HG03103 (cell line): Measurements from ENCODE around the gene PPDPF.
"Not testable (repeated sequence)": the region's sequence is repeated elsewhere in the genome, so short reads cannot be mapped to it uniquely, and the experiment has no call there.

ENCODE experiments used
- ATAC-seq: cut with Tn5 transposase; IDR thresholded peaks from one replicate; pipeline ENCODE4 v1.9.1; 2021; ENCODE audit warnings: low read depth; ENCODE audit not compliant: unreplicated experiment

PPDPF gene

GRCh38 chr20:63499338-63499969, 21.1 kb upstream of the PPDPF start:
- ATAC-seq = no peak

GRCh38 chr20:63500151-63500901, 20.2 kb upstream of the PPDPF start:
- no peak for ATAC-seq

GRCh38 chr20:63500902-63501817, 19.4 kb upstream of the PPDPF start:
- ATAC-seq = no peak

GRCh38 chr20:63501818-63502670, 18.5 kb upstream of the PPDPF start:
- ATAC-seq = no peak

GRCh38 chr20:63502671-63503172, 17.8 kb upstream of the PPDPF start:
- ATAC-seq = no peak

GRCh38 chr20:63503524-63503923, 17.0 kb upstream of the PPDPF start:
- no peak for ATAC-seq

- no peak for ATAC-seq
These were observed 15.9 kb upstream of the PPDPF start for GRCh38 chr20:63504642-63505041.

- no peak for ATAC-seq
These were observed 15.3 kb upstream of the PPDPF start for GRCh38 chr20:63505281-63505680.

GRCh38 chr20:63505723-63506122, 14.8 kb upstream of the PPDPF start:
- no peak for ATAC-seq

- no peak for ATAC-seq
These were observed 13.4 kb upstream of the PPDPF start for GRCh38 chr20:63507083-63507743.

- no peak for ATAC-seq
These were observed 12.3 kb upstream of the PPDPF start for GRCh38 chr20:63508072-63508768.

- ATAC-seq = no peak
These were observed 11.4 kb upstream of the PPDPF start for GRCh38 chr20:63509088-63509564.

- ATAC-seq = no peak
These were observed 7.4 kb upstream of the PPDPF start for GRCh38 chr20:63513207-63513606.

- ATAC-seq = not testable (repeated sequence)
These were observed 6.0 kb upstream of the PPDPF start for GRCh38 chr20:63514520-63514919.

- ATAC-seq = no peak
These were observed 2.9 kb upstream of the PPDPF start for GRCh38 chr20:63517376-63518309.

GRCh38 chr20:63518351-63518861, 2.2 kb upstream of the PPDPF start:
- ATAC-seq = no peak

GRCh38 chr20:63518946-63519667, 1.5 kb upstream of the PPDPF start:
- no peak for ATAC-seq
